WTC11 (cell line): ENCODE measurements around the gene TMUB1. TPM values are rescaled to one million over a fixed set of nuclear protein-coding genes. Genes with fewer than 3 reads are reported as not detected.

ENCODE experiments used
- ATAC-seq: fragments of 200-7000 bp; cut with Tn5 transposase; 2 replicates; pipeline ENCODE4 v1.10.0; 2021; ENCODE audit warnings: mild to moderate bottlenecking, moderate library complexity
- CTCF ChIA-PET: fragments of 300-600 bp; sonication (Branson Sonifier 250); formaldehyde crosslinking; loops from one replicate; lab custom pipeline; 2021; ENCODE audit warnings: antibody characterized with exemption; lab: Charles Lee
- POLR2A ChIA-PET: fragments of 350-600 bp; sonication (Branson Sonifier 250); formaldehyde crosslinking; loops from one replicate; lab custom pipeline; 2021; ENCODE audit warnings: antibody characterized with exemption; lab: Charles Lee
- DNase-seq: peaks from one replicate; pipeline ENCODE4 v3.0.0; 2021; ENCODE audit warnings: low spot score
- H3K27ac Mint-ChIP-seq: 2 replicates; pipeline ENCODE4 v1.8.0; 2021; ENCODE audit warnings: mixed read lengths
- H3K27me3 Mint-ChIP-seq: 2 replicates; pipeline ENCODE4 v1.8.0; 2021; ENCODE audit warnings: low read depth, mild to moderate bottlenecking, moderate library complexity, mixed read lengths
- H3K36me3 Mint-ChIP-seq: 2 replicates; pipeline ENCODE4 v1.8.0; 2021; ENCODE audit warnings: mixed read lengths
- H3K4me1 Mint-ChIP-seq: 2 replicates; pipeline ENCODE4 v1.8.0; 2022; ENCODE audit warnings: mixed read lengths
- H3K4me3 Mint-ChIP-seq: 2 replicates; pipeline ENCODE4 v1.8.0; 2021; ENCODE audit warnings: mild to moderate bottlenecking, moderate library complexity, mixed read lengths
- H3K9me3 Mint-ChIP-seq: 2 replicates; pipeline ENCODE4 v1.8.0; 2021; ENCODE audit warnings: mixed read lengths
- ATF2 ChIP-seq: sonication (generic); formaldehyde crosslinking; IDR thresholded peaks from 2 replicates; pipeline ENCODE4 v1.8.1; 2022; ENCODE audit warnings: low read depth, missing genetic modification reagents, borderline replicate concordance
- ATF3 ChIP-seq: sonication (generic); formaldehyde crosslinking; conservative IDR thresholded peaks from 2 replicates; pipeline ENCODE4 v1.8.1; 2022; ENCODE audit warnings: mild to moderate bottlenecking, missing genetic modification reagents
- CREB1 ChIP-seq: sonication (generic); formaldehyde crosslinking; IDR thresholded peaks from 2 replicates; pipeline ENCODE4 v1.8.0; 2023; ENCODE audit warnings: mild to moderate bottlenecking, missing genetic modification reagents
- CTCF ChIP-seq: fragments of 200-600 bp; IDR thresholded peaks from 2 replicates; pipeline ENCODE4 v1.8.0; 2022; ENCODE audit warnings: antibody characterized with exemption
- ERG ChIP-seq: fragments of 250-450 bp; sonication (Bioruptor Pico); IDR thresholded peaks from 2 replicates; pipeline ENCODE4 v1.8.0; 2021; ENCODE audit warnings: mild to moderate bottlenecking
- GABPB1 ChIP-seq: sonication (generic); formaldehyde crosslinking; IDR thresholded peaks from 2 replicates; pipeline ENCODE4 v1.8.1; 2023; ENCODE audit warnings: mild to moderate bottlenecking, missing genetic modification reagents
- IRF2 ChIP-seq: sonication (generic); formaldehyde crosslinking; IDR thresholded peaks from 2 replicates; pipeline ENCODE4 v1.8.0; 2022; ENCODE audit warnings: low read depth, missing genetic modification reagents, borderline replicate concordance
- KAT7 ChIP-seq: sonication (generic); formaldehyde crosslinking; IDR thresholded peaks from 2 replicates; pipeline ENCODE4 v1.8.1; 2023; ENCODE audit warnings: missing genetic modification reagents, mild to moderate bottlenecking, borderline replicate concordance
- NFE2L1 ChIP-seq: sonication (generic); formaldehyde crosslinking; IDR thresholded peaks from 2 replicates; pipeline ENCODE4 v1.8.1; 2023; ENCODE audit warnings: missing genetic modification reagents
- RELA ChIP-seq: sonication (generic); formaldehyde crosslinking; IDR thresholded peaks from 2 replicates; pipeline ENCODE4 v1.8.1; 2022; ENCODE audit warnings: missing genetic modification reagents, mild to moderate bottlenecking, borderline replicate concordance
- SMAD3 ChIP-seq: sonication (generic); formaldehyde crosslinking; IDR thresholded peaks from 2 replicates; pipeline ENCODE4 v1.8.0; 2022; ENCODE audit warnings: missing genetic modification reagents, mild to moderate bottlenecking, borderline replicate concordance
- SMAD4 ChIP-seq: sonication (generic); formaldehyde crosslinking; IDR thresholded peaks from 2 replicates; pipeline ENCODE4 v1.8.0; 2022; ENCODE audit warnings: mild to moderate bottlenecking, missing genetic modification reagents
- SP1 ChIP-seq: sonication (generic); formaldehyde crosslinking; conservative IDR thresholded peaks from 2 replicates; pipeline ENCODE4 v1.8.1; 2022; ENCODE audit warnings: missing genetic modification reagents
- TCF7 ChIP-seq: sonication (generic); formaldehyde crosslinking; IDR thresholded peaks from 2 replicates; pipeline ENCODE4 v1.8.0; 2022; ENCODE audit warnings: mild to moderate bottlenecking, low read depth, missing genetic modification reagents, moderate library complexity
- ZNF138 ChIP-seq: sonication (generic); formaldehyde crosslinking; conservative IDR thresholded peaks from 2 replicates; pipeline ENCODE4 v1.8.1; 2022; ENCODE audit warnings: mild to moderate bottlenecking, moderate library complexity, missing genetic modification reagents
- ZNF512 ChIP-seq: sonication (generic); formaldehyde crosslinking; IDR thresholded peaks from 2 replicates; pipeline ENCODE4 v1.8.1; 2022; ENCODE audit warnings: missing genetic modification reagents, borderline replicate concordance
- ZNF532 ChIP-seq: fragments of 250-450 bp; sonication (Bioruptor Pico); IDR thresholded peaks from 2 replicates; pipeline ENCODE4 v1.9.0; 2021; ENCODE audit warnings: mild to moderate bottlenecking, borderline replicate concordance
- total RNA-seq: library from RNA; stranded (reverse); gene quantifications from 3 replicates; pipeline ENCODE4 v1.2.3, GENCODE V29; 2021

Gene TMUB1
- total RNA-seq, 1 experiment from 2014 or later = 72.8 TPM

- peak overlapping the region; percentile 65 for H3K27ac Mint-ChIP-seq
- H3K36me3 Mint-ChIP-seq = peaks cover 21% of the 10 kb centered on the region
- CTCF ChIA-PET = interaction anchor here (0.8 to 9.9 kb wide), 20 partner anchors 9 to 133 kb away, joined by 3 to 118 read pairs (median 4); partner anchors contain the start of gene FASTK
- DNase-seq (peak; percentile 25), ATAC-seq (peak; percentile 7)
- peaks cover 9% of the 10 kb centered on the region for H3K27me3 Mint-ChIP-seq
- no peaks in the 10 kb centered on the region for H3K9me3 Mint-ChIP-seq
- peaks cover 19% of the 10 kb centered on the region for H3K4me1 Mint-ChIP-seq
- H3K4me3 Mint-ChIP-seq = peak overlapping the region; percentile 60
- TF ChIP-seq ATF3 (CRISPR knock-in tag) = no peak
- no peak for TF ChIP-seq ZNF512 (CRISPR knock-in tag)
- no peak for TF ChIP-seq ZNF138
- TF ChIP-seq NFE2L1 (CRISPR knock-in tag) = no peak
- TF ChIP-seq ERG = no peak
- TF ChIP-seq CTCF = no peak
- POLR2A ChIA-PET = no interaction called here
Measured at GRCh38 chr7:151115836-151116418, 32.6 kb upstream of the TMUB1 start.

- TF ChIP-seq IRF2 (CRISPR knock-in tag) = no peak
- TF ChIP-seq SMAD4 = no peak
- TF ChIP-seq ZNF532 = no peak
- TF ChIP-seq KAT7 = no peak
- no peak for TF ChIP-seq TCF7
- TF ChIP-seq GABPB1 (CRISPR knock-in tag) = no peak
- TF ChIP-seq CREB1 (CRISPR knock-in tag) = no peak
- no peak for TF ChIP-seq RELA (CRISPR knock-in tag)
- TF ChIP-seq ZNF512 (CRISPR knock-in tag) = no peak
- TF ChIP-seq SMAD3 (CRISPR knock-in tag) = no peak
- no peak for TF ChIP-seq SP1
- TF ChIP-seq ATF2 = no peak
- TF ChIP-seq ATF3 (CRISPR knock-in tag) = no peak
- ATAC-seq (peak; percentile 11), DNase-seq (peak; percentile 46)
- H3K4me3 Mint-ChIP-seq = peak overlapping the region; percentile 60
- H3K27me3 Mint-ChIP-seq = peaks cover 9% of the 10 kb centered on the region
- H3K36me3 Mint-ChIP-seq = peaks cover 15% of the 10 kb centered on the region
- CTCF ChIA-PET = interaction anchor here (0.8 to 9.9 kb wide), 20 partner anchors 9 to 134 kb away, joined by 3 to 118 read pairs (median 4); partner anchors contain the start of gene FASTK
- H3K4me1 Mint-ChIP-seq = peaks cover 23% of the 10 kb centered on the region
- no peak overlapping the region; the same call in 1 of the 2 replicates for H3K27ac Mint-ChIP-seq
- no peaks in the 10 kb centered on the region for H3K9me3 Mint-ChIP-seq
- POLR2A ChIA-PET = interaction anchor here (0.8 kb wide), 1 partner anchor 52 kb away, joined by 3 read pairs; no protein-coding TSS in a partner anchor
Measured at GRCh38 chr7:151115121-151115835, 32.0 kb upstream of the TMUB1 start.
